HepG2 (cell line): Measurements from ENCODE around the gene TP53TG5. TPM values are rescaled to one million over a fixed set of nuclear protein-coding genes. Genes with fewer than 3 reads are reported as not detected.

Experiments used
- FOXC1 ChIP-seq: sonication (generic); formaldehyde crosslinking; IDR thresholded peaks from 2 replicates; pipeline ENCODE4 v1.8.0; 2022; ENCODE audit warnings: mild to moderate bottlenecking, missing genetic modification reagents, borderline replicate concordance
- HNRNPLL ChIP-seq: fragments of 200-400 bp; formaldehyde crosslinking; IDR thresholded peaks from 2 replicates; pipeline ENCODE4 v1.6.1; 2017; ENCODE audit warnings: mild to moderate bottlenecking, low read depth, low read length; ENCODE audit not compliant: poor library complexity, severe bottlenecking
- IRX3 ChIP-seq: sonication (generic); formaldehyde crosslinking; IDR thresholded peaks from 2 replicates; pipeline ENCODE4 v1.8.1; 2023; ENCODE audit warnings: mild to moderate bottlenecking, low read depth, missing genetic modification reagents, borderline replicate concordance
- KDM5A ChIP-seq: fragments of 200-600 bp; sonication (generic); IDR thresholded peaks from 2 replicates; pipeline ENCODE4 v1.7.0; 2018; ENCODE audit warnings: antibody characterized with exemption, mild to moderate bottlenecking, low read length, borderline replicate concordance
- MEIS1 ChIP-seq: sonication (generic); formaldehyde crosslinking; IDR thresholded peaks from 2 replicates; pipeline ENCODE4 v1.9.0; 2021; ENCODE audit warnings: mild to moderate bottlenecking, missing genetic modification reagents, moderate library complexity, borderline replicate concordance
- NFAT5 ChIP-seq: sonication (generic); formaldehyde crosslinking; IDR thresholded peaks from 2 replicates; pipeline ENCODE4 v1.4.0; 2020; ENCODE audit warnings: missing genetic modification reagents
- ZC3H13 ChIP-seq: sonication (generic); formaldehyde crosslinking; IDR thresholded peaks from 2 replicates; pipeline ENCODE4 v1.8.1; 2023; ENCODE audit warnings: mild to moderate bottlenecking, missing genetic modification reagents, moderate library complexity
- ZNF609 ChIP-seq: sonication (generic); formaldehyde crosslinking; IDR thresholded peaks from 2 replicates; pipeline ENCODE4 v1.4.0; 2020; ENCODE audit warnings: mild to moderate bottlenecking, missing genetic modification reagents, borderline replicate concordance
- polyA plus RNA-seq, 8 experiments: library from polyadenylated mRNA; depleted of rRNA in 3 of 8; stranded (reverse) in 7 of 8; unstranded in 1 of 8; fragments of >200 nt; fragmentation: Illumina TruSeq in 4 of 8; extraction: Trizol in 4 of 8; gene quantifications; 2 replicates each; pipeline versions ENCODE4 v1.2.1 to v1.2.3, GENCODE V29; 2011 to 2016; ENCODE audit warnings: low read depth in 4 of 8, missing spikeins in 1 of 8, mixed read lengths in 1 of 8; ENCODE audit not compliant: insufficient read depth in 1 of 8
- total RNA-seq, 5 experiments: library from RNA; depleted of rRNA; stranded (reverse); fragments of >200 nt; fragmentation: Illumina TruSeq; extraction: Trizol; gene quantifications; 2 replicates each; pipeline ENCODE4 v1.2.3, GENCODE V29; 2016; ENCODE audit warnings: low read depth in 1 of 5
- TF ChIP-seq, protein P1 (sequence below): sonication (generic); formaldehyde crosslinking; IDR thresholded peaks from 2 replicates; pipeline ENCODE4 v1.5.0; 2020; ENCODE audit warnings: mild to moderate bottlenecking, missing genetic modification reagents, borderline replicate concordance
- TF ChIP-seq, protein P2 (sequence below): sonication (generic); formaldehyde crosslinking; IDR thresholded peaks from 2 replicates; pipeline ENCODE4 v1.5.0; 2020; ENCODE audit warnings: missing genetic modification reagents, mild to moderate bottlenecking, borderline replicate concordance

Gene TP53TG5
- total and polyA plus RNA-seq, 2 of the 13 experiments (the other 11 are each of a cell fraction or from before 2014, with no cell fraction given): 0.11 TPM; not detected in 1

GRCh38 chr20:45362804-45363610 lies 15.1 kb downstream of the TP53TG5 start, which contains the start of gene SYS1 (continued):
- TF ChIP-seq NFAT5 (peak; percentile 84), ZC3H13 (CRISPR knock-in tag) (peak; percentile 77; the same call in 1 of the 2 replicates), HNRNPLL (peak; percentile 98), KDM5A (peak; percentile 91; the same call in 1 of the 2 replicates), MEIS1 (CRISPR knock-in tag) (peak; percentile 98; the same call in 1 of the 2 replicates), IRX3 (CRISPR knock-in tag) (no peak), FOXC1 (CRISPR knock-in tag) (peak; percentile 98), ZNF609 (peak; percentile 88)
- TF ChIP-seq, protein P1, sequence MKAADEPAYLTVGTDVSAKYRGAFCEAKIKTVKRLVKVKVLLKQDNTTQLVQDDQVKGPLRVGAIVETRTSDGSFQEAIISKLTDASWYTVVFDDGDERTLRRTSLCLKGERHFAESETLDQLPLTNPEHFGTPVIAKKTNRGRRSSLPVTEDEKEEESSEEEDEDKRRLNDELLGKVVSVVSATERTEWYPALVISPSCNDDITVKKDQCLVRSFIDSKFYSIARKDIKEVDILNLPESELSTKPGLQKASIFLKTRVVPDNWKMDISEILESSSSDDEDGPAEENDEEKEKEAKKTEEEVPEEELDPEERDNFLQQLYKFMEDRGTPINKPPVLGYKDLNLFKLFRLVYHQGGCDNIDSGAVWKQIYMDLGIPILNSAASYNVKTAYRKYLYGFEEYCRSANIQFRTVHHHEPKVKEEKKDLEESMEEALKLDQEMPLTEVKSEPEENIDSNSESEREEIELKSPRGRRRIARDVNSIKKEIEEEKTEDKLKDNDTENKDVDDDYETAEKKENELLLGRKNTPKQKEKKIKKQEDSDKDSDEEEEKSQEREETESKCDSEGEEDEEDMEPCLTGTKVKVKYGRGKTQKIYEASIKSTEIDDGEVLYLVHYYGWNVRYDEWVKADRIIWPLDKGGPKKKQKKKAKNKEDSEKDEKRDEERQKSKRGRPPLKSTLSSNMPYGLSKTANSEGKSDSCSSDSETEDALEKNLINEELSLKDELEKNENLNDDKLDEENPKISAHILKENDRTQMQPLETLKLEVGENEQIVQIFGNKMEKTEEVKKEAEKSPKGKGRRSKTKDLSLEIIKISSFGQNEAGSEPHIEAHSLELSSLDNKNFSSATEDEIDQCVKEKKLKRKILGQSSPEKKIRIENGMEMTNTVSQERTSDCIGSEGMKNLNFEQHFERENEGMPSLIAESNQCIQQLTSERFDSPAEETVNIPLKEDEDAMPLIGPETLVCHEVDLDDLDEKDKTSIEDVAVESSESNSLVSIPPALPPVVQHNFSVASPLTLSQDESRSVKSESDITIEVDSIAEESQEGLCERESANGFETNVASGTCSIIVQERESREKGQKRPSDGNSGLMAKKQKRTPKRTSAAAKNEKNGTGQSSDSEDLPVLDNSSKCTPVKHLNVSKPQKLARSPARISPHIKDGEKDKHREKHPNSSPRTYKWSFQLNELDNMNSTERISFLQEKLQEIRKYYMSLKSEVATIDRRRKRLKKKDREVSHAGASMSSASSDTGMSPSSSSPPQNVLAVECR (CRISPR knock-in tag): peak; percentile 100
- TF ChIP-seq, protein P2, sequence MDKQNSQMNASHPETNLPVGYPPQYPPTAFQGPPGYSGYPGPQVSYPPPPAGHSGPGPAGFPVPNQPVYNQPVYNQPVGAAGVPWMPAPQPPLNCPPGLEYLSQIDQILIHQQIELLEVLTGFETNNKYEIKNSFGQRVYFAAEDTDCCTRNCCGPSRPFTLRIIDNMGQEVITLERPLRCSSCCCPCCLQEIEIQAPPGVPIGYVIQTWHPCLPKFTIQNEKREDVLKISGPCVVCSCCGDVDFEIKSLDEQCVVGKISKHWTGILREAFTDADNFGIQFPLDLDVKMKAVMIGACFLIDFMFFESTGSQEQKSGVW (CRISPR knock-in tag): no peak
